Panc1 (cell line): ENCODE measurements around the gene DTD1. TPM values are rescaled to one million over a fixed set of nuclear protein-coding genes. Genes with fewer than 3 reads are reported as not detected.

Experiments used
- ATAC-seq: fragments of 200-7000 bp; cut with Tn5 transposase; 2 replicates; pipeline ENCODE4 v1.9.1; 2020; ENCODE audit warnings: mild to moderate bottlenecking, moderate library complexity
- BruUV-seq: library from RNA; stranded (reverse); fragments of 400-500 nt; replicated peaks from 2 replicates; lab custom pipeline; 2021; lab: Mats Ljungman, UMichigan
- CTCF ChIA-PET: fragments of 300-600 bp; sonication (Branson Sonifier 250); formaldehyde crosslinking; loops from one replicate; lab custom pipeline; 2022; ENCODE audit warnings: antibody characterized with exemption; lab: Charles Lee
- POLR2A ChIA-PET: fragments of 300-600 bp; sonication (Branson Sonifier 250); formaldehyde crosslinking; loops from one replicate; lab custom pipeline; 2022; ENCODE audit warnings: antibody characterized with exemption; lab: Charles Lee
- DNase-seq: peaks from one replicate; pipeline ENCODE4 v3.0.0-alpha.2; 2010; ENCODE audit warnings: low read depth, low spot score
- H3K27ac ChIP-seq: 2 replicates; pipeline ENCODE4 v1.5.1; 2011; ENCODE audit warnings: mild to moderate bottlenecking, low read length, inconsistent platforms
- H3K27me3 ChIP-seq: fragments of 200-500 bp; sonication (Bioruptor generic); 2 replicates; pipeline ENCODE4 v1.6.0; 2014; ENCODE audit warnings: low read length, inconsistent platforms; ENCODE audit not compliant: control insufficient read depth, insufficient read depth
- H3K36me3 ChIP-seq: fragments of 200-500 bp; sonication (Bioruptor generic); 2 replicates; pipeline ENCODE4 v1.5.1; 2014; ENCODE audit warnings: inconsistent platforms, mild to moderate bottlenecking, low read length, moderate library complexity; ENCODE audit not compliant: control insufficient read depth, insufficient read depth
- H3K4me1 ChIP-seq: 2 replicates; pipeline ENCODE4 v1.5.1; 2011; ENCODE audit warnings: inconsistent platforms, mild to moderate bottlenecking, low read length, moderate library complexity; ENCODE audit not compliant: control insufficient read depth, insufficient read depth
- H3K4me3 ChIP-seq, 2 experiments: 2 replicates each; pipeline ENCODE4 v1.5.1; 2011 to 2012; ENCODE audit warnings: low read depth in 2 of 2, low read length in 2 of 2, mild to moderate bottlenecking in 2 of 2, inconsistent platforms in 1 of 2, moderate library complexity in 1 of 2
- H3K9me3 ChIP-seq: fragments of 200-500 bp; sonication (Bioruptor generic); 2 replicates; pipeline ENCODE4 v1.5.1; 2014; ENCODE audit warnings: low read depth, mild to moderate bottlenecking, inconsistent platforms, low read length, moderate library complexity; ENCODE audit not compliant: control insufficient read depth, insufficient read depth
- POLR2AphosphoS5 ChIP-seq: IDR thresholded peaks from 2 replicates; pipeline ENCODE4 v1.6.1; 2012; ENCODE audit warnings: mild to moderate bottlenecking, low read depth, low read length, moderate library complexity
- REST ChIP-seq, 2 experiments: IDR thresholded peaks; 2 replicates each; pipeline ENCODE4 v1.6.1; 2011 to 2012; ENCODE audit warnings: low read depth in 2 of 2, control low read depth in 1 of 2, low read length in 1 of 2, mild to moderate bottlenecking in 1 of 2, moderate library complexity in 1 of 2; ENCODE audit not compliant: insufficient read depth in 1 of 2
- SIN3A ChIP-seq: IDR thresholded peaks from 2 replicates; pipeline ENCODE4 v1.6.1; 2012; ENCODE audit warnings: low read depth, mild to moderate bottlenecking, low read length, moderate library complexity, borderline replicate concordance; ENCODE audit not compliant: insufficient read depth
- TCF7L2 ChIP-seq: IDR thresholded peaks from 2 replicates; pipeline ENCODE4 v1.6.1; 2011; ENCODE audit warnings: mild to moderate bottlenecking, low read depth, low read length, inconsistent platforms
- in situ Hi-C: cut with HindIII; loops from 2 replicates; pipeline ENCODE4 v1.10.0; 2016; ENCODE audit warnings: low sequenced_read_pairs, low pct_unique_long_range_greater_than_20kb
- intact Hi-C: fragments of 100-400 bp; cut with micrococcal nuclease; formaldehyde crosslinking; loops from one replicate; pipeline ENCODE4 v1.10.0; 2022; ENCODE audit not compliant: unreplicated experiment
- total RNA-seq: library from RNA; stranded (reverse); gene quantifications from one replicate; pipeline ENCODE4 v1.2.1, GENCODE V29; 2021; ENCODE audit not compliant: unreplicated experiment
- TF ChIP-seq, protein P1 (sequence below): fragments of 450-650 bp; IDR thresholded peaks from 2 replicates; pipeline ENCODE4 v1.5.1; 2017; ENCODE audit warnings: mild to moderate bottlenecking

The DTD1 gene
- total RNA-seq, 1 experiment from 2014 or later: 23.6 TPM

GRCh38 chr20:18628330-18628920 lies 40.6 kb downstream of the DTD1 start:
- TF ChIP-seq, protein P1, sequence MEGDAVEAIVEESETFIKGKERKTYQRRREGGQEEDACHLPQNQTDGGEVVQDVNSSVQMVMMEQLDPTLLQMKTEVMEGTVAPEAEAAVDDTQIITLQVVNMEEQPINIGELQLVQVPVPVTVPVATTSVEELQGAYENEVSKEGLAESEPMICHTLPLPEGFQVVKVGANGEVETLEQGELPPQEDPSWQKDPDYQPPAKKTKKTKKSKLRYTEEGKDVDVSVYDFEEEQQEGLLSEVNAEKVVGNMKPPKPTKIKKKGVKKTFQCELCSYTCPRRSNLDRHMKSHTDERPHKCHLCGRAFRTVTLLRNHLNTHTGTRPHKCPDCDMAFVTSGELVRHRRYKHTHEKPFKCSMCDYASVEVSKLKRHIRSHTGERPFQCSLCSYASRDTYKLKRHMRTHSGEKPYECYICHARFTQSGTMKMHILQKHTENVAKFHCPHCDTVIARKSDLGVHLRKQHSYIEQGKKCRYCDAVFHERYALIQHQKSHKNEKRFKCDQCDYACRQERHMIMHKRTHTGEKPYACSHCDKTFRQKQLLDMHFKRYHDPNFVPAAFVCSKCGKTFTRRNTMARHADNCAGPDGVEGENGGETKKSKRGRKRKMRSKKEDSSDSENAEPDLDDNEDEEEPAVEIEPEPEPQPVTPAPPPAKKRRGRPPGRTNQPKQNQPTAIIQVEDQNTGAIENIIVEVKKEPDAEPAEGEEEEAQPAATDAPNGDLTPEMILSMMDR: peak; percentile 85
- TF ChIP-seq TCF7L2: no peak
- POLR2A ChIA-PET: no interaction called here
- CTCF ChIA-PET: no interaction called here
- in situ Hi-C loops: no loop called here
- BruUV-seq: no TSS peak
- ATAC-seq: peak; percentile 69; the same call in 1 of the 2 replicates
- Histone ChIP-seq H3K27ac (no peak overlapping the region), H3K27me3 (no peaks in the 10 kb centered on the region), H3K9me3 (no peaks in the 10 kb centered on the region), H3K4me3 (no peak overlapping the region), H3K4me1 (no peaks in the 10 kb centered on the region), H3K36me3 (no peaks in the 10 kb centered on the region)
- DNase-seq: no peak
- intact Hi-C loops: loop anchor here (5.0 kb wide), 1 partner anchor 216 kb away; no protein-coding TSS in a partner anchor

- BruUV-seq: no TSS peak
- intact Hi-C loops (loop anchor here (10.0 kb wide), 1 partner anchor 263 kb away; no protein-coding TSS in a partner anchor), in situ Hi-C loops (no loop called here)
- ATAC-seq: peak; percentile 97
- Histone ChIP-seq H3K27ac (no peak overlapping the region), H3K27me3 (no peaks in the 10 kb centered on the region), H3K36me3 (no peaks in the 10 kb centered on the region), H3K4me1 (no peaks in the 10 kb centered on the region), H3K4me3 (no peak overlapping the region), H3K9me3 (no peaks in the 10 kb centered on the region)
- TF ChIP-seq, protein P1: peak; percentile 96
- no peak for TF ChIP-seq TCF7L2
- DNase-seq: no peak
- ChIA-PET POLR2A (no interaction called here), CTCF (interaction anchor here (0.6 to 1.1 kb wide), 4 partner anchors 269 to 951 kb away, joined by 3 to 4 read pairs (median 3); no protein-coding TSS in a partner anchor)
Measured at GRCh38 chr20:18632196-18632789, 44.4 kb downstream of the DTD1 start.

- DNase-seq (no peak), ATAC-seq (no peak)
- intact Hi-C loops: loop anchor here (10.0 kb wide), 1 partner anchor 261 kb away; no protein-coding TSS in a partner anchor
- H3K27ac ChIP-seq: no peak overlapping the region
- TF ChIP-seq SIN3A: no peak
- TF ChIP-seq TCF7L2: no peak
- TF ChIP-seq, protein P1: no peak
- no peak for TF ChIP-seq POLR2AphosphoS5
- TF ChIP-seq REST (IDR thresholded peaks at IDR 0.05; ENCODE audit: insufficient read depth in 1 of 2, low read depth in 2 of 2, low read length in 1 of 2): no peak
- no peaks in the 10 kb centered on the region for H3K4me1 ChIP-seq
- H3K36me3 ChIP-seq: no peaks in the 10 kb centered on the region
- POLR2A ChIA-PET: no interaction called here
- H3K4me3 ChIP-seq: no peak overlapping the region
- no TSS peak for BruUV-seq
- CTCF ChIA-PET: no interaction called here
- no peaks in the 10 kb centered on the region for H3K27me3 ChIP-seq
- H3K9me3 ChIP-seq: no peaks in the 10 kb centered on the region
- in situ Hi-C loops: no loop called here
Measured at GRCh38 chr20:18633411-18633810, 45.6 kb downstream of the DTD1 start.
